ENCODE data around the gene TRIM7.
"Not testable (repeated sequence)": the region's sequence is repeated elsewhere in the genome, so short reads cannot be mapped to it uniquely, and the experiment has no call there.

The TRIM7 gene

GRCh38 chr5:181159286-181160151, 45.5 kb downstream of the TRIM7 start:
- peak; percentile 55 for ATAC-seq (replicated peaks; ENCODE audit: extremely low read depth, poor library complexity, severe bottlenecking)
- Mint-ChIP-seq H3K9me3 (peaks cover 4% of the 10 kb centered on the region), H3K27ac (ENCODE audit: low read depth) (peak overlapping the region; percentile 99), H3K36me3 (ENCODE audit: insufficient read depth) (peaks cover 16% of the 10 kb centered on the region), H3K27me3 (no peaks in the 10 kb centered on the region), H3K4me3 (peak overlapping the region; percentile 84), H3K4me1 (peaks cover 20% of the 10 kb centered on the region)
- peak; percentile 86 to 96 for DNase-seq (ENCODE audit: low spot score in 2 of 2)

- Mint-ChIP-seq H3K36me3 (ENCODE audit: insufficient read depth) (peaks cover 11% of the 10 kb centered on the region), H3K27ac (ENCODE audit: low read depth) (peak overlapping the region; percentile 99)
Measured at GRCh38 chr5:181158869-181159268, 46.1 kb downstream of the TRIM7 start.

GRCh38 chr5:181156758-181157157, 48.2 kb downstream of the TRIM7 start:
- H3K27me3 Mint-ChIP-seq: no peaks in the 10 kb centered on the region
- H3K9me3 Mint-ChIP-seq: no peaks in the 10 kb centered on the region
- H3K36me3 Mint-ChIP-seq (ENCODE audit: insufficient read depth): peaks cover 6% of the 10 kb centered on the region
- ATAC-seq (replicated peaks; ENCODE audit: extremely low read depth, poor library complexity, severe bottlenecking) (no peak), DNase-seq (ENCODE audit: low spot score in 2 of 2) (no peak)
- H3K4me1 Mint-ChIP-seq: peaks cover 20% of the 10 kb centered on the region
- no peak overlapping the region for H3K27ac Mint-ChIP-seq (ENCODE audit: low read depth)
- no peak overlapping the region for H3K4me3 Mint-ChIP-seq

More at GRCh38 chr5:181158869-181159268, 46.1 kb downstream of the TRIM7 start:
- DNase-seq (ENCODE audit: low spot score in 2 of 2): no peak
- Mint-ChIP-seq H3K27me3 (no peaks in the 10 kb centered on the region), H3K4me3 (peak overlapping the region; percentile 84), H3K9me3 (peaks cover 3% of the 10 kb centered on the region), H3K4me1 (peaks cover 22% of the 10 kb centered on the region)
- ATAC-seq (replicated peaks; ENCODE audit: extremely low read depth, poor library complexity, severe bottlenecking): no peak

GRCh38 chr5:181153814-181154213, 51.2 kb downstream of the TRIM7 start:
- Mint-ChIP-seq H3K9me3 (no peaks in the 10 kb centered on the region), H3K4me1 (peaks cover 5% of the 10 kb centered on the region), H3K27me3 (peaks cover 26% of the 10 kb centered on the region), H3K36me3 (ENCODE audit: insufficient read depth) (no peaks in the 10 kb centered on the region), H3K4me3 (no peak overlapping the region), H3K27ac (ENCODE audit: low read depth) (no peak overlapping the region)
- ATAC-seq (replicated peaks; ENCODE audit: extremely low read depth, poor library complexity, severe bottlenecking) (no peak), DNase-seq (ENCODE audit: low spot score in 2 of 2) (no peak)

- Mint-ChIP-seq H3K36me3 (ENCODE audit: insufficient read depth) (no peaks in the 10 kb centered on the region), H3K4me3 (no peak overlapping the region), H3K9me3 (no peaks in the 10 kb centered on the region), H3K4me1 (peaks cover 5% of the 10 kb centered on the region), H3K27me3 (peaks cover 40% of the 10 kb centered on the region), H3K27ac (ENCODE audit: low read depth) (no peak overlapping the region)
- ATAC-seq (replicated peaks; ENCODE audit: extremely low read depth, poor library complexity, severe bottlenecking) (no peak), DNase-seq (ENCODE audit: low spot score in 2 of 2) (no peak)
Measured at GRCh38 chr5:181152406-181152805, 52.6 kb downstream of the TRIM7 start.

- Mint-ChIP-seq H3K36me3 (ENCODE audit: insufficient read depth) (no peaks in the 10 kb centered on the region), H3K27ac (ENCODE audit: low read depth) (no peak overlapping the region), H3K9me3 (no peaks in the 10 kb centered on the region), H3K4me3 (no peak overlapping the region), H3K27me3 (peaks cover 53% of the 10 kb centered on the region), H3K4me1 (peaks cover 5% of the 10 kb centered on the region)
- ATAC-seq (replicated peaks; ENCODE audit: extremely low read depth, poor library complexity, severe bottlenecking) (no peak), DNase-seq (ENCODE audit: low spot score in 2 of 2) (no peak)
Measured at GRCh38 chr5:181151146-181151545, 53.9 kb downstream of the TRIM7 start.

DNA sequence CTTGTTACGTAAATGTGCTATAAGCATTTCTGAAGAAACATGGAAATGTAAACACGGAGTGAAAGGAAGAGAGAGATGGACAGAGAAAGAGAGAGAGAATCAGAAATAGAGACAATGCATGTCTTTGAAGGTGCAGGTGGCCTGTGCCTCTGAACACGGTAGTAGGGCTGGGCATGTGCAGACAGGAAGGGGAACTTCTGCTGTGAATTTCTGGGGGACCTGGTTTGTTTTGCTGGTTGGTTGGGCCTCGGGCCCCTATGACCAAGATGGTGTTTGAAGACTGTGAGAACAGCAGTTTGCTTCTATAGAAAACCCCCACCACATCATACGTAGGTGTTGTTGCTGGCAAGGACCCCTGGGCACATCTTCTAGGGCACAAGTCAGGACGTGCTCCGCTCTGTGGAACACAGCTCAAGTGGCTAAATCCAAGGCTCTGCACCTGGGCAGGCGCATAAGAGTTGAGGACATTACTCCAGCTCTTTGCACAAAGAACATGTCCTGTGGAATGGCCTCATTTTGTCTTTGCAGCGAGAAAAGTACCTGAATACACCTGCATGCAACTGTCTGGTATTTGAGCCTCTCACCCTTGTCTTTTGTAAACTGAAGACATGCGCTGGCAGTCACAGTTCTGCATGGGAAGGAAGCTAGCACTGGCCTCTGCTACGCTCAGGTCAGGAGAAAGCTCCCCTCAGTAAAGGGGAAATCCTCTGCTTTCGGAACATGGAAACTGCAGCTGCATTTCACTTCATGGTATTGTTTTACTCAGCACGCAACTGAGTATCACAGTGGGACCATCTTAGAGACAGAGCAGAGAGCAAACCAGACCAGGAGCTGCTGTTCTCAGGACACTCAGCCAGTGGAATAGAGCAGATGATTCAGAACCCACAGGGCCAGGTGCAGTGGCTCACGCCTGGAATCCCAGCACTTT, 54.9 kb downstream of the TRIM7 start:
- peaks cover 53% of the 10 kb centered on the region for H3K27me3 Mint-ChIP-seq
- no peak overlapping the region for H3K27ac Mint-ChIP-seq (ENCODE audit: low read depth)
- no peaks in the 10 kb centered on the region for H3K9me3 Mint-ChIP-seq
- no peak for ATAC-seq (replicated peaks; ENCODE audit: extremely low read depth, poor library complexity, severe bottlenecking)
- no peak for DNase-seq (ENCODE audit: low spot score in 2 of 2)
- no peaks in the 10 kb centered on the region for H3K36me3 Mint-ChIP-seq (ENCODE audit: insufficient read depth)
- H3K4me3 Mint-ChIP-seq: no peak overlapping the region
- H3K4me1 Mint-ChIP-seq: peaks cover 5% of the 10 kb centered on the region

DNA sequence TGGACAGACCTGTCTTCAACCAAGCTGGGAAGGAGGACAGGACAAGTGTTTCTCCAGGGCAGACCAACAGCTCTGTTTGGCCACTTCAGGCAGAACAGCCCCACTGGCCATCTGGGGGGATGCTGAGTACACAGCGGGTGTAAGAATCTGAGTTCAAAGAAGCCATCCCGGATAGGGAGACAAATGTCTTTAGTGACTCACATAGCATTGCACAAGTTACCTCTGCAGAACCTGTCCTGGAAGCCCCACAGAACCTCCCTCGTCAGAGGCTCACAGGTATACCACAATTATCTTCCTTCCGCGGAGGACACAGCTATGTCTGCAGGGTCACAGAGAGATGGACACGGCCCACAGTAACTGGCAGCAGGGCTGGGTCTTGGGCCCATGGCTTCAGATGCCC, 55.6 kb downstream of the TRIM7 start:
- H3K9me3 Mint-ChIP-seq: no peaks in the 10 kb centered on the region

DNA sequence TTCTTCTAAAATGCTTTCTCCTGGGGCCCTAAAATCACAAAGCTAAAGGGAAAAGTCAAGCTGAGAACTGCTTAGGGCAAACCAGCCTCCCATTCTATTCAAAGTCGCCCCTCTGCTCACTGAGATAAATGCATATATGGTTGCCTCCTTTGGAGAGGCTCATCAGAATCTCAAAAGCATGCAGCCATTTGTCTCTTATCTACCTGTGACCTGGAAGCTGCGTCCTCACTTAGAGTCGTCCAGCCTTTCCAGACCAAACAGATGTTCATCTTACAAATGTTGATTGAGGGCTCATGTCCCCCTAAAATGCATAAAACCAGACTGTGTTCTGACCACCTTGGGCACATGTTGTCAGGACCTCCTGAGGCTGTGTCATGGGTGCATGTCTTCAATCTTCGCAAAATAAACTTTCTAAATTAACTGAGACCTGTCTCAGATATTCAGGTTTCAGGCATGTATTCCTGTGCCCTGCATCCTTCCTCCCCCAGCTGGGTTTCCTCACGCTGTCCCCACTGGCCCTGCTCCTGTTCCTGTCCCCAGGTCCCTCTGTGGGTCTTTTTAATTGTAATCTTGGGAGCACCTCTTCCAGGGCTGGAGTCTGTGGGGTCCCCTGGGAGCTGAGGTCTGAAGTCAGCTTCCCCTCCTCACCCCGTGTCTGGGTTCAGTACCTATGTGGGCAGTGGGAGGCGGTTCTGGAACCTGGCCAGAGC, 57.9 kb downstream of the TRIM7 start, which contains the start of gene OR2V2:
Gene OR2V2 (plus strand): TSS at position 660 of the 710 bp plus-strand sequence. CDS start 7,357 bp downstream, outside the sequence.
- not testable (repeated sequence) for H3K4me1 Mint-ChIP-seq; H3K4me3 Mint-ChIP-seq; H3K36me3 Mint-ChIP-seq (ENCODE audit: insufficient read depth); ATAC-seq (replicated peaks; ENCODE audit: extremely low read depth, poor library complexity, severe bottlenecking); H3K9me3 Mint-ChIP-seq; H3K27ac Mint-ChIP-seq (ENCODE audit: low read depth); DNase-seq (ENCODE audit: low spot score in 2 of 2)
- H3K27me3 Mint-ChIP-seq: peaks cover 75% of the 10 kb centered on the region

More for the DNA sequence above, 55.6 kb downstream of the TRIM7 start:
- no peaks in the 10 kb centered on the region for H3K36me3 Mint-ChIP-seq (ENCODE audit: insufficient read depth)
- H3K4me1 Mint-ChIP-seq: peaks cover 5% of the 10 kb centered on the region
- peaks cover 53% of the 10 kb centered on the region for H3K27me3 Mint-ChIP-seq
- H3K4me3 Mint-ChIP-seq: no peak overlapping the region
- ATAC-seq (replicated peaks; ENCODE audit: extremely low read depth, poor library complexity, severe bottlenecking): no peak
- DNase-seq (ENCODE audit: low spot score in 2 of 2): no peak
- no peak overlapping the region for H3K27ac Mint-ChIP-seq (ENCODE audit: low read depth)

GRCh38 chr5:181145133-181145532, 59.9 kb downstream of the TRIM7 start:
- Mint-ChIP-seq H3K36me3 (ENCODE audit: insufficient read depth) (peaks cover 2% of the 10 kb centered on the region), H3K4me1 (no peaks in the 10 kb centered on the region), H3K4me3 (no peak overlapping the region), H3K27me3 (peaks cover 82% of the 10 kb centered on the region), H3K27ac (ENCODE audit: low read depth) (no peak overlapping the region), H3K9me3 (peaks cover 3% of the 10 kb centered on the region)
- ATAC-seq (replicated peaks; ENCODE audit: extremely low read depth, poor library complexity, severe bottlenecking) (no peak), DNase-seq (ENCODE audit: low spot score in 2 of 2) (no peak)
